ENCODE data around the gene PLEKHG7. TPM values are rescaled to one million over a fixed set of nuclear protein-coding genes. Genes with fewer than 3 reads are reported as not detected.

PLEKHG7 gene
- total and polyA plus RNA-seq, 12 donors = 0.04 TPM; not detected in 11

DNA sequence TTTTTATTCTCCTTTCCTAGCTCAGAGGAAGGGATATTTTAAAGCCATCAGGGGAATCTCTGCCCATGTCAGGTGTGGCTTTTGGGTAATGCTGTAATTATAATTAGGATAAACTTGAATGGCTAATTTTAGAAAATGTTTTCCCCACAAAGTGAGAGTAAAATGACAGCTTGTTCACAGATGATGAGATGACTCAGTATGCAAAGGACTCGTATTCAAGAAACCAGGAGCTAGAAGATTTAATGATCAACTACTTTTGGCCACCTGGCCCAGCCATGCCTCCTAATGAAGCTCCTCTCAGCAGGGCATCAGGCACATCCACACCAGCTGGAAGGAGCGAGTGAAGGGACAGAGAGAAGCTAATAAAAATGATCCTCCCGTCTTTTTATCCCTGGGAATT is 29.0 kb upstream of the PLEKHG7 start:
- Histone ChIP-seq H3K4me3 (no peak overlapping the region), H3K27ac (no peak overlapping the region), H3K27me3 (no peaks in the 10 kb centered on the region), H3K4me1 (peaks cover 0 to 7% (median 0%) of the 10 kb centered on the region in 9 donors), H3K9me3 (no peaks in the 10 kb centered on the region), H3K36me3 (no peaks in the 10 kb centered on the region)
- intact Hi-C loops (cut with DNase I) = no loop called here
- DNase-seq = no peak
- 83 to 87% methylated on average over 3 of the region's 3 CpGs for WGBS, 2 donors
- ATAC-seq = no peak
- TF ChIP-seq, protein P1, sequence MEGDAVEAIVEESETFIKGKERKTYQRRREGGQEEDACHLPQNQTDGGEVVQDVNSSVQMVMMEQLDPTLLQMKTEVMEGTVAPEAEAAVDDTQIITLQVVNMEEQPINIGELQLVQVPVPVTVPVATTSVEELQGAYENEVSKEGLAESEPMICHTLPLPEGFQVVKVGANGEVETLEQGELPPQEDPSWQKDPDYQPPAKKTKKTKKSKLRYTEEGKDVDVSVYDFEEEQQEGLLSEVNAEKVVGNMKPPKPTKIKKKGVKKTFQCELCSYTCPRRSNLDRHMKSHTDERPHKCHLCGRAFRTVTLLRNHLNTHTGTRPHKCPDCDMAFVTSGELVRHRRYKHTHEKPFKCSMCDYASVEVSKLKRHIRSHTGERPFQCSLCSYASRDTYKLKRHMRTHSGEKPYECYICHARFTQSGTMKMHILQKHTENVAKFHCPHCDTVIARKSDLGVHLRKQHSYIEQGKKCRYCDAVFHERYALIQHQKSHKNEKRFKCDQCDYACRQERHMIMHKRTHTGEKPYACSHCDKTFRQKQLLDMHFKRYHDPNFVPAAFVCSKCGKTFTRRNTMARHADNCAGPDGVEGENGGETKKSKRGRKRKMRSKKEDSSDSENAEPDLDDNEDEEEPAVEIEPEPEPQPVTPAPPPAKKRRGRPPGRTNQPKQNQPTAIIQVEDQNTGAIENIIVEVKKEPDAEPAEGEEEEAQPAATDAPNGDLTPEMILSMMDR (IDR thresholded peaks at IDR 0.05) = no peak

- intact Hi-C loops (cut with DNase I) = no loop called here
- Histone ChIP-seq H3K36me3 (no peaks in the 10 kb centered on the region), H3K4me3 (no peak overlapping the region), H3K27ac (no peak overlapping the region), H3K27me3 (no peaks in the 10 kb centered on the region), H3K4me1 (peaks cover 0 to 7% (median 0%) of the 10 kb centered on the region in 9 donors), H3K9me3 (no peaks in the 10 kb centered on the region)
- ATAC-seq (peak in 4 of 8 donors; percentile 19 to 78 (median 51)), DNase-seq (peak; percentile 12 to 20)
- 35 to 45% methylated on average over 3 of the region's 3 CpGs for WGBS, 2 donors
- TF ChIP-seq, protein P1 (IDR thresholded peaks at IDR 0.05) = no peak
Measured at GRCh38 chr12:92674500-92674899, 28.3 kb upstream of the PLEKHG7 start.

DNA sequence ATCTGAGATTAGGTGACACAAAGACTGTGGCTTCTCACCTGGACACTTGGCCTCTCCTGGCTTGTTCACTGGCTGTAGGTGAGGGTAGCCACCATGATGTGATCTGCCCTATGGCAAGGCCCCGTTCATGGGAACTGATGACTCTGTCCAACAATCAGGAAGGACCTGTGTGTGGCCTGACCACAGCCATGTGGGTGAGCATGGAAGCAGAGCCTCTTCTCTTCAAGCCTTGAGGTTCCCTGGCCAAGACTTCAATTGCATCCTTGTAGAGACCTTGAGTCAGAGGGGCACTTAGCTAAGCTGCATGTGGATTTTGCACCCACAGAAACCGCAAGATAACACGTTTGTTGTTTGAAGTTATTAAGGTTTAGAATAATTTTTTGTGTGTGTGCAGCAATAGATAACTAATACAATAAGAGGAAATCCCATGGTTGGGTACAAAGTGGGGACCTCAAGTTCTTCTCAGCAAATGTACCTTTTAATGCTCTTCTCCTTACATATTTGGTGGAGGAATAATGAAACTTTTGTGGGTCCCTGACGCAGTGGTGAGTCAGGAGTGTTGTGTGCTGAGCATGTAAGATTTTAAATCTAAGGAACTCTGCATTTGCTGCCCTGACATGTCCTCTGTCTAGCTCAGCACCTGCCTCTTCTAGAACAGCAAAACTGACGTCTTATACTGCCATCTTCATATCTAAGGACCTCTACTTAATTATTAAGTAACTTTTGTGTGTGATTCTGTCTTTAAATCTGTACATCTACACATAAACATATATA is 27.5 kb upstream of the PLEKHG7 start:
- H3K27me3 ChIP-seq = no peaks in the 10 kb centered on the region
- TF ChIP-seq, protein P1 (IDR thresholded peaks at IDR 0.05) = no peak
- intact Hi-C loops (cut with DNase I) = no loop called here
- H3K36me3 ChIP-seq = no peaks in the 10 kb centered on the region
- no peak overlapping the region for H3K4me3 ChIP-seq
- peaks cover 0 to 7% (median 0%) of the 10 kb centered on the region in 9 donors for H3K4me1 ChIP-seq
- DNase-seq (no peak), ATAC-seq (peak in 1 of 8 donors; percentile 53)
- H3K9me3 ChIP-seq = no peaks in the 10 kb centered on the region
- H3K27ac ChIP-seq = no peak overlapping the region
- 85% methylated on average over 5 of the region's 5 CpGs for WGBS, 2 donors

DNA sequence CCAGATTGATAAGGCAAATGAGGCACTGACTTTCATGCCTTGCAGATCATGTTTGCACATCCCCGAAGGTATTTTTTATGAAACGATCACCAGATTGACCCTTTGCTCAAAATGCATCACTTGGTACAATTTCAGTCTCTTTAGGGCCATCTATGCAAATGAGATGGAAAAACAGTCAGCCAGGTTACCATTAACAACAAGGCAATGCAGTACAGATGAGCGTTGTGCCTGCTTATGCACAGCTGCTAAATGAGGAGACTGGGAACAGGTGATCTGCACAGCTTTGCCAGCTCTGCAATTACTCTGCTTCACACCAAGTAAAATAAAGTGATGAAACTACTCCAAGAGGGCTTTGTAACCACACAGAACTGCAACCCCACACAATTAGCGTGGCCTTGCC is 26.1 kb upstream of the PLEKHG7 start:
- Histone ChIP-seq H3K4me1 (peaks cover 0 to 7% (median 0%) of the 10 kb centered on the region in 9 donors), H3K27me3 (no peaks in the 10 kb centered on the region), H3K36me3 (no peaks in the 10 kb centered on the region), H3K9me3 (no peaks in the 10 kb centered on the region), H3K27ac (no peak overlapping the region), H3K4me3 (no peak overlapping the region)
- DNase-seq (no peak), ATAC-seq (no peak)
- TF ChIP-seq, protein P1 (IDR thresholded peaks at IDR 0.05) = no peak
- intact Hi-C loops (cut with DNase I) = no loop called here
- WGBS, 2 donors = 76 to 83% methylated on average over 4 of the region's 4 CpGs
